HEK293 (cell line): ENCODE results near the gene IL2RG.
A peak's percentile ranks its signal among the peaks of the same experiment; 100 is the strongest.

ENCODE experiments used
- CTCF ChIA-PET: fragments of 350-600 bp; formaldehyde crosslinking; extraction: SDS; loops from one replicate; lab custom pipeline; 2021; ENCODE audit warnings: antibody characterized with exemption; lab: Yijun Ruan, JAX
- POLR2A ChIA-PET: fragments of 300-600 bp; formaldehyde crosslinking; extraction: SDS; loops from one replicate; lab custom pipeline; 2020; ENCODE audit warnings: antibody characterized with exemption, inconsistent platforms; lab: Yijun Ruan, JAX
- H3K27ac ChIP-seq: fragments of 200-500 bp; sonication (Bioruptor generic); 2 replicates; pipeline ENCODE4 v1.5.1; 2014; ENCODE audit warnings: low read depth, low read length, control low read depth, inconsistent platforms; ENCODE audit errors: extremely low read depth
- H3K36me3 ChIP-seq, 2 experiments: fragments of 200-500 bp in 1 of 2; sonication (Bioruptor generic) in 1 of 2; 1 replicate in 1 of 2; 2 replicates in 1 of 2; pipeline ENCODE4 v1.5.1; 2014 to 2017; ENCODE audit warnings: inconsistent platforms in 2 of 2, low read length in 2 of 2; ENCODE audit not compliant: control insufficient read depth in 2 of 2, insufficient read depth in 1 of 2
- H3K4me1 ChIP-seq: fragments of 200-500 bp; sonication (Bioruptor generic); 2 replicates; pipeline ENCODE4 v1.5.1; 2014; ENCODE audit warnings: mild to moderate bottlenecking, low read length, inconsistent platforms; ENCODE audit not compliant: control insufficient read depth, insufficient read depth
- H3K4me3 ChIP-seq: 2 replicates; pipeline ENCODE4 v1.5.1; 2011; ENCODE audit warnings: low read depth, mild to moderate bottlenecking, control low read depth, low read length, moderate library complexity
- H3K9me3 ChIP-seq: fragments of 200-500 bp; sonication (Bioruptor generic); 2 replicates; pipeline ENCODE4 v1.5.1; 2014; ENCODE audit warnings: low read depth, low read length, inconsistent platforms; ENCODE audit not compliant: control insufficient read depth, insufficient read depth
- HOXC10 ChIP-seq: sonication (generic); formaldehyde crosslinking; IDR thresholded peaks from 2 replicates; pipeline ENCODE4 v1.8.1; 2023; ENCODE audit warnings: mild to moderate bottlenecking, missing genetic modification reagents
- INSM2 ChIP-seq: fragments of 450-650 bp; formaldehyde crosslinking; IDR thresholded peaks from 2 replicates; pipeline ENCODE4 v1.5.1; 2016; ENCODE audit warnings: missing biosample characterization, missing genetic modification characterization
- KLF1 ChIP-seq: fragments of 450-650 bp; formaldehyde crosslinking; IDR thresholded peaks from 2 replicates; pipeline ENCODE4 v1.5.1; 2016; ENCODE audit warnings: missing biosample characterization, missing genetic modification characterization
- KLF16 ChIP-seq: fragments of 450-650 bp; formaldehyde crosslinking; IDR thresholded peaks from 2 replicates; pipeline ENCODE4 v1.5.1; 2017; ENCODE audit warnings: missing biosample characterization, missing genetic modification characterization
- MEIS1 ChIP-seq: sonication (generic); formaldehyde crosslinking; IDR thresholded peaks from 2 replicates; pipeline ENCODE4 v1.8.1; 2022; ENCODE audit warnings: missing genetic modification reagents, mild to moderate bottlenecking, borderline replicate concordance
- OVOL3 ChIP-seq: fragments of 450-650 bp; formaldehyde crosslinking; IDR thresholded peaks from 2 replicates; pipeline ENCODE4 v1.5.1; 2016; ENCODE audit warnings: missing biosample characterization, missing genetic modification characterization
- PRDM1 ChIP-seq: fragments of 450-650 bp; formaldehyde crosslinking; IDR thresholded peaks from 2 replicates; pipeline ENCODE4; 2016; ENCODE audit warnings: missing biosample characterization, missing genetic modification characterization
- SETDB1 ChIP-seq: IDR thresholded peaks from one replicate; pipeline ENCODE4 v1.6.1; 2017; ENCODE audit warnings: mild to moderate bottlenecking, low read length, moderate library complexity, mixed read lengths; ENCODE audit not compliant: insufficient read length
- SP3 ChIP-seq: fragments of 450-650 bp; formaldehyde crosslinking; IDR thresholded peaks from 2 replicates; pipeline ENCODE4 v1.5.1; 2016; ENCODE audit warnings: missing biosample characterization, missing genetic modification characterization
- TRIM28 ChIP-seq: IDR thresholded peaks from 2 replicates; pipeline ENCODE4 v1.6.1; 2011; ENCODE audit warnings: low read length, control low read depth, borderline replicate concordance
- ZBTB11 ChIP-seq: fragments of 450-650 bp; formaldehyde crosslinking; conservative IDR thresholded peaks from 2 replicates; pipeline ENCODE4 v1.5.1; 2016; ENCODE audit warnings: low read depth, missing biosample characterization, missing genetic modification characterization
- ZBTB17 ChIP-seq: fragments of 450-650 bp; formaldehyde crosslinking; IDR thresholded peaks from 2 replicates; pipeline ENCODE4 v1.5.1; 2016; ENCODE audit warnings: missing biosample characterization, missing genetic modification characterization
- ZFP69B ChIP-seq: fragments of 450-650 bp; formaldehyde crosslinking; IDR thresholded peaks from 2 replicates; pipeline ENCODE4 v1.5.1; 2016; ENCODE audit warnings: missing biosample characterization, missing genetic modification characterization
- ZNF169 ChIP-seq: fragments of 450-650 bp; formaldehyde crosslinking; IDR thresholded peaks from 2 replicates; pipeline ENCODE4 v1.5.1; 2016; ENCODE audit warnings: missing biosample characterization, missing genetic modification characterization
- ZNF280C ChIP-seq: fragments of 450-650 bp; formaldehyde crosslinking; IDR thresholded peaks from 2 replicates; pipeline ENCODE4 v1.5.1; 2016; ENCODE audit warnings: missing biosample characterization, missing genetic modification characterization
- ZNF391 ChIP-seq: fragments of 450-650 bp; formaldehyde crosslinking; IDR thresholded peaks from 2 replicates; pipeline ENCODE4 v1.5.1; 2016; ENCODE audit warnings: low read depth, missing biosample characterization, missing genetic modification characterization, borderline replicate concordance
- ZNF433 ChIP-seq: fragments of 450-650 bp; formaldehyde crosslinking; IDR thresholded peaks from 2 replicates; pipeline ENCODE4 v1.5.1; 2016; ENCODE audit warnings: missing biosample characterization, missing genetic modification characterization, low read depth
- ZNF48 ChIP-seq: fragments of 450-650 bp; formaldehyde crosslinking; IDR thresholded peaks from 2 replicates; pipeline ENCODE4 v1.5.1; 2016; ENCODE audit warnings: missing biosample characterization, missing genetic modification characterization
- ZNF585B ChIP-seq: fragments of 450-650 bp; formaldehyde crosslinking; IDR thresholded peaks from 2 replicates; pipeline ENCODE4 v1.5.1; 2016; ENCODE audit warnings: missing biosample characterization, missing genetic modification characterization
- ZNF621 ChIP-seq: fragments of 450-650 bp; formaldehyde crosslinking; IDR thresholded peaks from 2 replicates; pipeline ENCODE4 v1.5.1; 2017; ENCODE audit warnings: missing biosample characterization, missing genetic modification characterization
- ZNF645 ChIP-seq: fragments of 450-650 bp; formaldehyde crosslinking; IDR thresholded peaks from 2 replicates; pipeline ENCODE4; 2016; ENCODE audit warnings: missing biosample characterization, missing genetic modification characterization
- ZNF792 ChIP-seq: fragments of 450-650 bp; formaldehyde crosslinking; IDR thresholded peaks from 2 replicates; pipeline ENCODE4 v1.5.1; 2016; ENCODE audit warnings: missing biosample characterization, missing genetic modification characterization
- ZNF830 ChIP-seq: fragments of 450-650 bp; IDR thresholded peaks from 2 replicates; pipeline ENCODE4 v1.5.0; 2018; ENCODE audit warnings: missing biosample characterization, missing genetic modification characterization, low read depth, mild to moderate bottlenecking, moderate library complexity
- ZNF843 ChIP-seq: fragments of 450-650 bp; formaldehyde crosslinking; IDR thresholded peaks from 2 replicates; pipeline ENCODE4 v1.5.1; 2016; ENCODE audit warnings: missing biosample characterization, missing genetic modification characterization
- TF ChIP-seq, protein P1 (sequence below): sonication (generic); formaldehyde crosslinking; IDR thresholded peaks from 2 replicates; pipeline ENCODE4 v1.8.1; 2022; ENCODE audit warnings: mild to moderate bottlenecking, moderate library complexity, missing genetic modification reagents
- TF ChIP-seq, protein P2 (sequence below): fragments of 450-650 bp; formaldehyde crosslinking; IDR thresholded peaks from 2 replicates; pipeline ENCODE4 v1.5.1; 2016; ENCODE audit warnings: missing biosample characterization, missing genetic modification characterization

The IL2RG gene

GRCh38 chrX:71091263-71091662 lies 20.1 kb downstream of the IL2RG start:
- H3K36me3 ChIP-seq, result no peaks in the 10 kb centered on the region; a peak in 1 of 3 replicates
- CTCF ChIA-PET, result no interaction called here
- no peaks in the 10 kb centered on the region for H3K9me3 ChIP-seq
- H3K27ac ChIP-seq, result no peak overlapping the region
- H3K4me3 ChIP-seq, result no peak overlapping the region
- TF ChIP-seq KLF1, result peak; percentile 58
- TF ChIP-seq SP3 (tag by site-specific recombination), result no peak
- POLR2A ChIA-PET, result no interaction called here
- peaks cover under 1% of the 10 kb centered on the region; the same call in 1 of the 2 replicates for H3K4me1 ChIP-seq

DNA sequence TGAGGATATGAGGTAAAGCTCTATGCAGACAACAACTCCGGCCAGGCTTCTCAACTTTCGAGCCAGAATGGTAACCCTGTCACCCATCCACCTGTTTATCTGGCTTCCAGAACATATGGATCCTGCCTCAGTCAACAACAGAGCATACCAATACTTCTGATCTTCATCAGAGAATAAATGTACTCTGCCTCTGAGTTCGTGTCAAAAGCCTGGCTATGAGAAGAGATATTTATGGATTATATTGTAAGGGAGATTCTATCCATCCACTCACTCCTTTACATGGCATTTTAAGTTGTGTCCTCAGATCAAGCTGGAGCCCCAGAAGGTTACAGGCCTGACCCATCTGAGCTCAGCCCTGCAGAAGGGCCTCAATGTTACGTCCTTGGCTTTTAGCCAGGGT lies 25.5 kb downstream of the IL2RG start:
- no peak overlapping the region for H3K4me3 ChIP-seq
- H3K27ac ChIP-seq, result no peak overlapping the region
- H3K4me1 ChIP-seq, result peaks cover 12% of the 10 kb centered on the region
- no peaks in the 10 kb centered on the region; a peak in 1 of 3 replicates for H3K36me3 ChIP-seq
- ChIA-PET POLR2A (interaction anchor here (1.0 kb wide), 1 partner anchor 11 kb away, joined by 3 read pairs; no protein-coding TSS in a partner anchor), CTCF (interaction anchor here (0.6 kb wide), 1 partner anchor 126 kb away, joined by 4 read pairs; no protein-coding TSS in a partner anchor)
- no peaks in the 10 kb centered on the region for H3K9me3 ChIP-seq
- TF ChIP-seq ZNF830 (tag by site-specific recombination) (no peak), INSM2 (tag by site-specific recombination) (no peak), HOXC10 (no peak), SETDB1 (no peak), ZFP69B (tag by site-specific recombination) (no peak), PRDM1 (tag by site-specific recombination) (no peak), MEIS1 (no peak), ZNF391 (tag by site-specific recombination) (no peak), TRIM28 (no peak), ZNF433 (tag by site-specific recombination) (no peak), ZNF280C (no peak), ZNF792 (no peak), ZNF621 (no peak), ZBTB11 (tag by site-specific recombination) (no peak), ZBTB17 (peak; percentile 66), ZNF48 (tag by site-specific recombination) (no peak), ZNF645 (tag by site-specific recombination) (no peak), ZNF585B (tag by site-specific recombination) (no peak), ZNF843 (tag by site-specific recombination) (no peak), OVOL3 (tag by site-specific recombination) (no peak), KLF16 (tag by site-specific recombination) (no peak), ZNF169 (tag by site-specific recombination) (no peak)
- TF ChIP-seq, protein P1, sequence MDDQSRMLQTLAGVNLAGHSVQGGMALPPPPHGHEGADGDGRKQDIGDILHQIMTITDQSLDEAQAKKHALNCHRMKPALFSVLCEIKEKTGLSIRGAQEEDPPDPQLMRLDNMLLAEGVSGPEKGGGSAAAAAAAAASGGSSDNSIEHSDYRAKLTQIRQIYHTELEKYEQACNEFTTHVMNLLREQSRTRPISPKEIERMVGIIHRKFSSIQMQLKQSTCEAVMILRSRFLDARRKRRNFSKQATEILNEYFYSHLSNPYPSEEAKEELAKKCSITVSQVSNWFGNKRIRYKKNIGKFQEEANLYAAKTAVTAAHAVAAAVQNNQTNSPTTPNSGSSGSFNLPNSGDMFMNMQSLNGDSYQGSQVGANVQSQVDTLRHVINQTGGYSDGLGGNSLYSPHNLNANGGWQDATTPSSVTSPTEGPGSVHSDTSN, result no peak
- TF ChIP-seq, protein P2, sequence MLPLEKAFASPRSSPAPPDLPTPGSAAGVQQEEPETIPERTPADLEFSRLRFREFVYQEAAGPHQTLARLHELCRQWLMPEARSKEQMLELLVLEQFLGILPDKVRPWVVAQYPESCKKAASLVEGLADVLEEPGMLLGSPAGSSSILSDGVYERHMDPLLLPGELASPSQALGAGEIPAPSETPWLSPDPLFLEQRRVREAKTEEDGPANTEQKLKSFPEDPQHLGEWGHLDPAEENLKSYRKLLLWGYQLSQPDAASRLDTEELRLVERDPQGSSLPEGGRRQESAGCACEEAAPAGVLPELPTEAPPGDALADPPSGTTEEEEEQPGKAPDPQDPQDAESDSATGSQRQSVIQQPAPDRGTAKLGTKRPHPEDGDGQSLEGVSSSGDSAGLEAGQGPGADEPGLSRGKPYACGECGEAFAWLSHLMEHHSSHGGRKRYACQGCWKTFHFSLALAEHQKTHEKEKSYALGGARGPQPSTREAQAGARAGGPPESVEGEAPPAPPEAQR (tag by site-specific recombination), result no peak
